Mesothelial cell of epicardium (in vitro differentiated cells): ENCODE results near the gene SMARCC2. TPM values are rescaled to one million over a fixed set of nuclear protein-coding genes. Genes with fewer than 3 reads are reported as not detected.

Experiments used
- DNase-seq, 2 experiments: peaks; one replicate each; pipeline ENCODE4 v3.0.0; 2021; ENCODE audit warnings: low spot score in 2 of 2; ENCODE audit not compliant: unreplicated experiment in 2 of 2
- H3K27ac Mint-ChIP-seq: 2 replicates; pipeline ENCODE4 v1.8.0; 2021; ENCODE audit warnings: mixed read lengths
- H3K27me3 Mint-ChIP-seq: 2 replicates; pipeline ENCODE4 v1.8.0; 2021; ENCODE audit warnings: low read depth, mixed read lengths
- H3K36me3 Mint-ChIP-seq: 2 replicates; pipeline ENCODE4 v1.8.0; 2021; ENCODE audit warnings: mixed read lengths
- H3K4me1 Mint-ChIP-seq: 2 replicates; pipeline ENCODE4 v1.8.0; 2021; ENCODE audit warnings: mixed read lengths
- H3K4me3 Mint-ChIP-seq: 2 replicates; pipeline ENCODE4 v1.8.0; 2021; ENCODE audit warnings: mild to moderate bottlenecking, moderate library complexity, mixed read lengths
- H3K9me3 Mint-ChIP-seq: 2 replicates; pipeline ENCODE4 v1.8.0; 2021; ENCODE audit warnings: mixed read lengths
- total RNA-seq: library from RNA; stranded (reverse); gene quantifications from 3 replicates; pipeline ENCODE4 v1.2.1, GENCODE V29; 2021
- TF ChIP-seq, protein P1 (sequence below): fragments of 200-600 bp; sonication (generic); IDR thresholded peaks from one replicate; pipeline ENCODE4 v1.5.0; 2021; ENCODE audit warnings: antibody characterized with exemption; ENCODE audit not compliant: unreplicated experiment

The SMARCC2 gene
- total RNA-seq, 1 donor from 2014 or later: 177 TPM

DNA sequence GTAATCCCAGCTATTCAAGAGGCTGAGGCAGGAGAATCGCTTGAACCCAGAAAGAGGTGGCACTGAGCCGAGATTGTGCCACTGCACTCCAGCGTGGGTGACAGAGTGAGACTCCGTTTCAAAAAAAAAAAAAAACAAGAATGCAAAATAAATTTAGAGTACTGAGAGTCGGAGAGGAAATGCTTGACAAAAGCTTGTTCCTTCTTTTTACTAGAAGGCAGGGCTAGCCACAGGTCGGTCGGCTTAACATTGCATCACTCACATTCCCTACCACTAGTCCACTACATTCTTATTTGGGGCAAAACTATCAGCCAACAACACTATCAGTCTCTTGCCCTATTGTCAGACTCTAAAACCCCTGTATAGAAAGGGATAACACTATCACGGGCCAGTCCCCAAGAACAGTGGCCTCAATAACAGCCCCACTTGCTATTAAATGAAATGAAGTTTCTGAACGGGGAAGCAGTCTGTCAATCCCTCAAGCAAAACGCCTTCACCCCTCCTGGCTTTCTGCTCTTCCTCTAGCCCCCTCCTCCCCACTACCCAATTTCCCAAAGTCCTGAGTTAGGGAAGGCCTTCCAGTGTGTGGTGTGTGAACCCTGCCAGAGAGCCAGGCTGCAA, 31.4 kb upstream of the SMARCC2 start:
- Mint-ChIP-seq H3K4me3 (peak overlapping the region; percentile 93), H3K27ac (peak overlapping the region; percentile 99), H3K36me3 (peaks cover 6% of the 10 kb centered on the region), H3K4me1 (peaks cover 33% of the 10 kb centered on the region), H3K27me3 (no peaks in the 10 kb centered on the region), H3K9me3 (no peaks in the 10 kb centered on the region)
- no peak for DNase-seq
- TF ChIP-seq, protein P1, sequence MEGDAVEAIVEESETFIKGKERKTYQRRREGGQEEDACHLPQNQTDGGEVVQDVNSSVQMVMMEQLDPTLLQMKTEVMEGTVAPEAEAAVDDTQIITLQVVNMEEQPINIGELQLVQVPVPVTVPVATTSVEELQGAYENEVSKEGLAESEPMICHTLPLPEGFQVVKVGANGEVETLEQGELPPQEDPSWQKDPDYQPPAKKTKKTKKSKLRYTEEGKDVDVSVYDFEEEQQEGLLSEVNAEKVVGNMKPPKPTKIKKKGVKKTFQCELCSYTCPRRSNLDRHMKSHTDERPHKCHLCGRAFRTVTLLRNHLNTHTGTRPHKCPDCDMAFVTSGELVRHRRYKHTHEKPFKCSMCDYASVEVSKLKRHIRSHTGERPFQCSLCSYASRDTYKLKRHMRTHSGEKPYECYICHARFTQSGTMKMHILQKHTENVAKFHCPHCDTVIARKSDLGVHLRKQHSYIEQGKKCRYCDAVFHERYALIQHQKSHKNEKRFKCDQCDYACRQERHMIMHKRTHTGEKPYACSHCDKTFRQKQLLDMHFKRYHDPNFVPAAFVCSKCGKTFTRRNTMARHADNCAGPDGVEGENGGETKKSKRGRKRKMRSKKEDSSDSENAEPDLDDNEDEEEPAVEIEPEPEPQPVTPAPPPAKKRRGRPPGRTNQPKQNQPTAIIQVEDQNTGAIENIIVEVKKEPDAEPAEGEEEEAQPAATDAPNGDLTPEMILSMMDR: no peak

DNA sequence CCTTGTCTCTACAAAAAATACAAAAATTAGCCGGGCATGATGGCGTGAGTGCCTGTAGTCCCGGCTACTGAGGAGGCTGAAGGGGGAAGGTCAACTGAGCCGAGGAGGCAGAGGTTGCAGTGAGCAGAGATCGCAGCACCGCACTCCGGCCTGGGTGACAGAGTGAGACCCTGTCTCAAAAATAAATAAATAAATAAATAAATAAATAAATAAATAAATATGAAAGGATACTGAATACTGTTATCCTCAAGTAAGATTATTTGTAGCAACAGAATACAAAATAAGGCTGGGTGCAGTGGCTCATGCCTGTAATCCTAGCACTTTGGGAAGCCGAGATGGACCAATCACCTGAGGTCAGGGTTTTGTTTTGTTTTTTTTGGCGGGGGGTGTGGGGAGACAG, 30.6 kb upstream of the SMARCC2 start:
- TF ChIP-seq, protein P1: no peak
- no peaks in the 10 kb centered on the region for H3K27me3 Mint-ChIP-seq
- H3K4me3 Mint-ChIP-seq: peak overlapping the region; percentile 36
- peak overlapping the region; percentile 77 for H3K27ac Mint-ChIP-seq
- DNase-seq: no peak
- H3K9me3 Mint-ChIP-seq: no peaks in the 10 kb centered on the region
- peaks cover 27% of the 10 kb centered on the region for H3K4me1 Mint-ChIP-seq
- H3K36me3 Mint-ChIP-seq: peaks cover 11% of the 10 kb centered on the region

DNA sequence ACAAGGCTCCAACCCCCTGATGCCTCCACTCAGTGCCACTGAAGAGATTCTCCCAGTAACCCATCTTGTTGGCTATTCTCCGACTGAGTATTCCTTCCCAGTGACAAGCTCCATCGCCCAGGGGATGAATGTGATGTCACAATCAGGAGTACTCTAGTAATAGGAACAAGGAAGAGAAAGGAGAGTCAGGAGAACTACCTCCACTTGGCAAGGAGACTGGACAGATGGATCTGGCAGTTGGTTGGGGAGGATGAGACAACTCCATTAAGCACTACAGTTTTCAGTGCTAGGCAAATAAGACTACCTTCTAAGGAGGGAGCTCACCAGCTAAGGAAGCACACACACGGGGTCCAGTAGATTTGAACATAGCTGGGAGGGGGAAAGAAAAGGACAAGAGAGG, 27.2 kb upstream of the SMARCC2 start:
- Mint-ChIP-seq H3K27ac (peak overlapping the region; percentile 0), H3K4me1 (peaks cover 8% of the 10 kb centered on the region), H3K9me3 (no peaks in the 10 kb centered on the region), H3K4me3 (no peak overlapping the region), H3K36me3 (peaks cover 24% of the 10 kb centered on the region), H3K27me3 (no peaks in the 10 kb centered on the region)
- no peak for DNase-seq
- TF ChIP-seq, protein P1: no peak

DNA sequence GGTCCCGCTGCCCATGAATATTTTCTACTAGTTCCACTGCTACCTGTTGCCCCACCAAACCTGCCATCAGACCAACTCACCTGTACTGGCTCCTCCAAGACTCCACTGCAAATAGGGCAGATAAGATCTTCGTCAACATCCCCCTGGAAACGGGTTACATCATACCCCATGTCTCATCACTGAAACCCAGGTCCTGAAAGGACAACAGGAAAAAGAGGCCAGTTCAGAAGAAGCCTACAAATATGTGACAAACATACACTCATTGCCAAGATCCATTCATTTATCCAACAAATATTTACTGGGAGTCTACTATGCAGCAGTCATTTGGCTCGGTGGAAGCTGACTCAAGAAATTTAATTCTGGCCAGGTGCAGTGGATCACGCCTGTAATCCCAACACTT, 24.6 kb upstream of the SMARCC2 start:
- TF ChIP-seq, protein P1: no peak
- no peak overlapping the region for H3K4me3 Mint-ChIP-seq
- H3K36me3 Mint-ChIP-seq: peaks cover 40% of the 10 kb centered on the region

DNA sequence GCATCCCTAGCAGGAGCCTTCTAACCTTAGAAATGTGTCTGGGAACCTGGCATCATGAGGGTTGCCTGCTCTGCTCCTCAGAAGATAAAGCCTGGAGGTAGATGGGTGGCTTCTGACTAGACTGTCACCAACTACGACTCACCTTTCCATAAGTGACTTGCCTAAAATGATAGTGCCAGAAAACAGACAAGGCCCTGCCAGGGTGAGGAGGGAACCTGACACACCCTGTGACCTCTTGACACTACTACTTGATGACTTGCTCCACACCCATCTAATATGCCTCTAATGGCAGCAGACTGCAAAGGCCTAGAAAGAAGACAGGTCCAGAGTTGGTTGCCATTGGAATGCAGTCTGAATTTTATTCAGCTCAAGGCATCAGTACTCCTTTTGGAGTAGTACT, 23.1 kb upstream of the SMARCC2 start:
- no peaks in the 10 kb centered on the region for H3K9me3 Mint-ChIP-seq
- no peaks in the 10 kb centered on the region for H3K27me3 Mint-ChIP-seq
- TF ChIP-seq, protein P1: no peak
- peaks cover 46% of the 10 kb centered on the region for H3K36me3 Mint-ChIP-seq
- H3K4me3 Mint-ChIP-seq: no peak overlapping the region
- H3K27ac Mint-ChIP-seq: no peak overlapping the region
- no peaks in the 10 kb centered on the region for H3K4me1 Mint-ChIP-seq
- DNase-seq: no peak

More for the DNA sequence above, 24.6 kb upstream of the SMARCC2 start:
- Mint-ChIP-seq H3K27me3 (no peaks in the 10 kb centered on the region), H3K4me1 (no peaks in the 10 kb centered on the region), H3K27ac (no peak overlapping the region), H3K9me3 (no peaks in the 10 kb centered on the region)
- no peak for DNase-seq
